SK-N-SH (cell line): Measurements from ENCODE around the gene ZNF189.

Source experiments
- CTCF ChIP-seq: fragments of 200-600 bp; sonication (generic); IDR thresholded peaks from 2 replicates; pipeline ENCODE4 v1.6.1; 2017; ENCODE audit warnings: antibody characterized with exemption, mild to moderate bottlenecking, moderate library complexity
- EP300 ChIP-seq, 2 experiments: IDR thresholded peaks; 2 replicates each; pipeline versions ENCODE4 v1.4.0 to v1.6.1; 2012; ENCODE audit warnings: borderline replicate concordance in 1 of 2, low read depth in 1 of 2, low read length in 1 of 2
- FOSL2 ChIP-seq: IDR thresholded peaks from 2 replicates; pipeline ENCODE4 v1.4.0; 2012; ENCODE audit warnings: low read depth, mild to moderate bottlenecking, moderate library complexity, borderline replicate concordance
- MXI1 ChIP-seq: IDR thresholded peaks from 2 replicates; pipeline ENCODE4 v1.6.1; 2012; ENCODE audit warnings: mild to moderate bottlenecking, low read depth, low read length, improper control_type of control experiment
- POLR2AphosphoS5 ChIP-seq: IDR thresholded peaks from 2 replicates; pipeline ENCODE4 v1.6.1; 2012; ENCODE audit warnings: low read depth, low read length
- REST ChIP-seq: IDR thresholded peaks from 2 replicates; pipeline ENCODE4 v1.6.1; 2012; ENCODE audit warnings: mild to moderate bottlenecking, low read depth, low read length, moderate library complexity
- SIN3A ChIP-seq: IDR thresholded peaks from 2 replicates; pipeline ENCODE4 v1.6.1; 2012; ENCODE audit warnings: low read depth, mild to moderate bottlenecking, low read length, moderate library complexity, borderline replicate concordance
- SMC3 ChIP-seq: IDR thresholded peaks from 2 replicates; pipeline ENCODE4 v1.6.1; 2012; ENCODE audit warnings: low read depth, low read length, improper control_type of control experiment
- TAF1 ChIP-seq: IDR thresholded peaks from 2 replicates; pipeline ENCODE4 v1.6.1; 2012; ENCODE audit warnings: low read depth, mild to moderate bottlenecking, low read length, moderate library complexity, borderline replicate concordance
- USF2 ChIP-seq: fragments of 150-350 bp; IDR thresholded peaks from 2 replicates; pipeline ENCODE4 v1.6.1; 2017; ENCODE audit warnings: antibody characterized with exemption, low read length, low read depth, borderline replicate concordance
- ZBTB33 ChIP-seq: IDR thresholded peaks from 2 replicates; pipeline ENCODE4 v1.4.0; 2012; ENCODE audit warnings: low read depth, borderline replicate concordance

GRCh38 chr9:101369286-101369685 lies 29.4 kb upstream of the ZNF189 start:
- no peak for TF ChIP-seq SIN3A
- TF ChIP-seq TAF1: no peak
- no peak for TF ChIP-seq SMC3
- no peak for TF ChIP-seq CTCF
- TF ChIP-seq ZBTB33: no peak
- peak; percentile 46; the same call in 1 of the 2 replicates for TF ChIP-seq FOSL2
- no peak for TF ChIP-seq REST
- TF ChIP-seq MXI1: no peak
- no peak for TF ChIP-seq USF2
- TF ChIP-seq EP300 (IDR thresholded peaks at IDR 0.05; ENCODE audit: borderline replicate concordance in 1 of 2, low read depth in 1 of 2, low read length in 1 of 2): no peak
- no peak for TF ChIP-seq POLR2AphosphoS5
